ENCODE data around the gene MCIDAS. TPM values are rescaled to one million over a fixed set of nuclear protein-coding genes. Genes with fewer than 3 reads are reported as not detected.

MCIDAS gene
- total RNA-seq, 1 donor from 2014 or later = under 0.01 TPM

DNA sequence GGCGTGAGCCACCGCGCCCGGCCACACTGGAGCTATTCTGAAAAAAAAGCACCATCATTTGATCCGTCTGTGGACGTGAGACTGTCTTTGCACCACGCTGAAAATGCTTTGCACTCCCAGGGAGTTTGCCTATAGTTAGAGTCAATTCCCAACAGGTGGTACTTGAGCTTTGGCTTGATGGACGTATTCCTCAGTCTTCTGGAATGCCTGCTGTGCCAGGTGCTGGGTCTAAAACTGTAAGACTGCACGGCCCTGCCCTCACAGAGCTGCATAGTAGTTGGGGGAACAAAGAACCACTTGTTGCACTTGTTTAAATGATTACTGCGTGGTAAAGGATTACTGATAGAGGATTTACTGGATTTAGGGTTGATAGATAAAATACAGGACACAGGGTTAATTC is 9.7 kb upstream of the MCIDAS start:
- Histone ChIP-seq H3K27me3 (ENCODE audit: control insufficient read depth, insufficient read depth, low read length) (no peaks in the 10 kb centered on the region), H3K4me3 (ENCODE audit: low read depth, low read length) (no peak overlapping the region), H3K36me3 (ENCODE audit: control insufficient read depth, insufficient read depth, low read length) (no peaks in the 10 kb centered on the region)
- TF ChIP-seq, protein P1, sequence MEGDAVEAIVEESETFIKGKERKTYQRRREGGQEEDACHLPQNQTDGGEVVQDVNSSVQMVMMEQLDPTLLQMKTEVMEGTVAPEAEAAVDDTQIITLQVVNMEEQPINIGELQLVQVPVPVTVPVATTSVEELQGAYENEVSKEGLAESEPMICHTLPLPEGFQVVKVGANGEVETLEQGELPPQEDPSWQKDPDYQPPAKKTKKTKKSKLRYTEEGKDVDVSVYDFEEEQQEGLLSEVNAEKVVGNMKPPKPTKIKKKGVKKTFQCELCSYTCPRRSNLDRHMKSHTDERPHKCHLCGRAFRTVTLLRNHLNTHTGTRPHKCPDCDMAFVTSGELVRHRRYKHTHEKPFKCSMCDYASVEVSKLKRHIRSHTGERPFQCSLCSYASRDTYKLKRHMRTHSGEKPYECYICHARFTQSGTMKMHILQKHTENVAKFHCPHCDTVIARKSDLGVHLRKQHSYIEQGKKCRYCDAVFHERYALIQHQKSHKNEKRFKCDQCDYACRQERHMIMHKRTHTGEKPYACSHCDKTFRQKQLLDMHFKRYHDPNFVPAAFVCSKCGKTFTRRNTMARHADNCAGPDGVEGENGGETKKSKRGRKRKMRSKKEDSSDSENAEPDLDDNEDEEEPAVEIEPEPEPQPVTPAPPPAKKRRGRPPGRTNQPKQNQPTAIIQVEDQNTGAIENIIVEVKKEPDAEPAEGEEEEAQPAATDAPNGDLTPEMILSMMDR (IDR thresholded peaks at IDR 0.05; ENCODE audit: insufficient read depth, low read length, severe bottlenecking) = no peak
- no peak for FAIRE-seq
- DNase-seq (ENCODE audit: low read depth) = no peak

DNA sequence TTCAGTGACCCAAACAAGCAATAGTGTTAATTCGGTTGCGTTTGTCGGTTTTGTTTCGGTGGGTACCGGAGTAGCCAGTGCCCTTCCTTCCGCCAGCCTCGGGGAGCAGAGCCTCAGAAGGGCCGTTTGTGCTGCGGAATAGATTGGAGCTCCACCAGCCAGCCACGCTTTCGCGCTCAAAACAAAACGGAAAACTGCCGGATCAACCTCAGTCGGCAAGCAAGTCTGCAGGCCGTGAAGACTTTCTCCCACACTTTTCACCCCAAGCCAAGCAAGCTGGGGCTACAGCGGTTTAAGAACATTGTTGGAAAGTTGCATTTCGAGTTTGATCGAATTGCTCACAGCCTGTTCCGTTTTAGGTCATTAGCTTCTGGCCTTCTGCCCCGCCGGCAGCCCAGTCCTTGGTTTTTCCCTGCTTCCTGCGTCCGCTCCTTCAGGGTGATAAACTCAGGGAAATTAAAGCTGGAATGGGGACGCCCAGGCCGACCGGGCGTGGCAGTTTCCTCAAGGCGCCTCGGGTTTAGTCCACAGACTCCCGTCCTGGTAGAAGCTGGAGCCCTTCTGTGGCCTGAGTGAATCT is 7.1 kb upstream of the MCIDAS start:
- FAIRE-seq = no peak
- DNase-seq (ENCODE audit: low read depth) = peak; percentile 44
- no peaks in the 10 kb centered on the region for H3K27me3 ChIP-seq (ENCODE audit: control insufficient read depth, insufficient read depth, low read length)

DNA sequence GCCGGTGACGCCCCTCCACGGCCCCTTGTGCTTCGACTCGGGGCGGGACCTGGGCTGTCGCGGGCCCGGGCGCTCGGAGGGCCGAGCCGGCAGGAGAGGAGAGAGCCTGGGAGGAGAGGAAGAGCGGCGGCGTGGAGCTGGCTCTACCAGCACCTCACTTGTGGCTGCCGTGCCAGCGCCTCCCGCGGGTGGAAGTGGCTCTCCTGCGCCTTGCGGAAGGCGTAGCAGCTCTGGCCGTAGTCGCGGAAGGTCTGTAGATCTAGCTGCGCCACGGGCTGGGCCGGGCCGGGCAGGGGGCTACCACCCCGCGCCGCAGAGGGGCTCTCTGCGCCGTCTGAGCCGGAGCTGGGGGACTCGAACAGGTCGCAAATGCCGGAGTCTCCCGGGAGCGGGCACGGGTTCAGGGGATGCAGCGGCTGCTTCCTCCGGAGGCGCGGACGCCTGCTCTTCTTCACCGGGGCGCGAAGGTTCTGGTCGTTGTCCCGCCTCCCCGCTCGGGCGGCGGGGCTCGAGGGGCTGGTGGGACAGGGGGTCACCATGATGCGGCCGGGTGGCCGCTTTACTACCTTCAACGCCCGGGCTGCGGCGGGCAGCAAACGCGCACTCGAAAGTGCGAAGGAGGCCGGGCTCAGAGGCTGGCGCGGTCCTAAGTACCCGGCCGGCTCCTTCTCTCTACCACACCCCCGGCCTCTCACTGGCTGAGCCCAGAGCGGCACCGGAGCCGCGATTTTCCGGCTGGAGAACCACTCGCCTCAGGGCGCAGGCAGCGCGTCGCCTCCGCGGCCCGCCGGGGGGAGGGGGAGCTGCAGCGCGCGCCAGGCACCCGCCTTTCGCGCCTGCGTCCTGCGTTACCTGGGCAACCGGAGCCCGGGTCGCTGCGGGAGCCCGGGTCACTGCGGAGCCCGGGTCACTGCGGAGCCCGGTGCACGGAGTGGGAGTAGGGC is 6.1 kb upstream of the MCIDAS start, which contains the start of gene CCNO:
Gene CCNO (minus strand): TSS at position 624 of the 944 bp plus-strand sequence. CDS start 85 bp downstream, at position 539.
- Histone ChIP-seq H3K36me3 (ENCODE audit: control insufficient read depth, insufficient read depth, low read length) (no peaks in the 10 kb centered on the region), H3K4me3 (ENCODE audit: low read depth, low read length) (peak within 1 kb of the TSS; percentile 75), H3K27me3 (ENCODE audit: control insufficient read depth, insufficient read depth, low read length) (no peaks in the 10 kb centered on the region)
- TF ChIP-seq, protein P1 (IDR thresholded peaks at IDR 0.05; ENCODE audit: insufficient read depth, low read length, severe bottlenecking) = peak; percentile 37
- FAIRE-seq = no peak
- DNase-seq (ENCODE audit: low read depth) = peak; percentile 72

More for the DNA sequence above, 7.1 kb upstream of the MCIDAS start:
- Histone ChIP-seq H3K36me3 (ENCODE audit: control insufficient read depth, insufficient read depth, low read length) (no peaks in the 10 kb centered on the region), H3K4me3 (ENCODE audit: low read depth, low read length) (peak overlapping the region; percentile 75)
- TF ChIP-seq, protein P1 (IDR thresholded peaks at IDR 0.05; ENCODE audit: insufficient read depth, low read length, severe bottlenecking) = no peak

DNA sequence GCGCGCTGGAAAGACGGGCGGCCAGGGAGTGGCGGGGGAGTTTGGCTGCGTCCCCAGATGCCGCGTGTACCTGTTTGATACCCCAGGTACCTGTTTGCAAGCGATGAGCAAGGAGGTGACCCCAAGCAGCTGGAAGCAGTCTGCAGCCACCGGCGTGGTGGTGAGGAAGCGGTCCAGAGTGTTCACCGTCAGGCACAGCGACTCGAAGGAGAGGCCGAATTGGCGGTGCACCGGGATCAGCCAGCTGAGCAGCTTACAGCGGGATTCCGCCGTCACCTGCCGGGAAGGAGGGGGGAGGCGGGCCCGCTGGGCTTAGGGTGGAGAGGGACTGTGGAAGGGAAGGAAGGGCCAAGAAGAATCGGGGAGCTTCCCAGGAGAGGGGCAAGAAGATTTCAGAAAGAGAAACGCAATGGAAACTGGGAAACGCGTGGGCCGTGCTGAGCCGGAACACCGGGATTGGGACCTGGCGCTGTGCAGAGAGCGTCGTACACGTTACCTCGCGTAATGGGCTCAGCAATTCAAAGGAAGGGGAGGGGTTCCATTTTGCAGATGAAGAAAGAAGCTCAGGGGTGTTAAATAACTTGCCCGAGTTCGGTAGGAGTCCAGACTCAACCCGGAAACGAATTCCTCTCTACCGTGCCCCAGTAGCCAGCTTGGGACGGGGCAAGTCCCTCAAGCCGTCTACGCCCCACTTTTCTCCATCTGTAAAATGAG is 5.3 kb upstream of the MCIDAS start:
- DNase-seq (ENCODE audit: low read depth) (peak; percentile 62), FAIRE-seq (no peak)
- TF ChIP-seq, protein P1 (IDR thresholded peaks at IDR 0.05; ENCODE audit: insufficient read depth, low read length, severe bottlenecking) = no peak
- Histone ChIP-seq H3K27me3 (ENCODE audit: control insufficient read depth, insufficient read depth, low read length) (no peaks in the 10 kb centered on the region), H3K36me3 (ENCODE audit: control insufficient read depth, insufficient read depth, low read length) (no peaks in the 10 kb centered on the region), H3K4me3 (ENCODE audit: low read depth, low read length) (peak overlapping the region; percentile 75)

DNA sequence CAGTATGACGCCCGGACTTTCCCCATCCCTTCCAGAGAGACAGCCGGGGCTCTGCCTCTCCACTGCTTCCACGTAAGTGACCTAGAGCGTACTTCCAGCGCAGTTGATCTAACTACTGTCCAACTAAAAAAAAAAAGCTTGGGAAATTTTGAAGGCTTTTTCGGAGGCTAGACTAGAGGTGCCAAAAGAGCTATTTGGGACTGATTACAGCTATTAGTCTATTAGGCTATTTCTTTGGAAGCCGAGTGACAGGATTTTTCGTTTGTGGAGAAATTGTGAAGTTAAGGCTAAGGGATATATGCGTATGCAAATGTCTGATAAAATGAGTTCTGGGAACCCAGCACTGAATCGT is 4.8 kb upstream of the MCIDAS start:
- Histone ChIP-seq H3K27me3 (ENCODE audit: control insufficient read depth, insufficient read depth, low read length) (no peaks in the 10 kb centered on the region), H3K4me3 (ENCODE audit: low read depth, low read length) (peak overlapping the region; percentile 75), H3K36me3 (ENCODE audit: control insufficient read depth, insufficient read depth, low read length) (no peaks in the 10 kb centered on the region)
- DNase-seq (ENCODE audit: low read depth) (no peak), FAIRE-seq (no peak)
- TF ChIP-seq, protein P1 (IDR thresholded peaks at IDR 0.05; ENCODE audit: insufficient read depth, low read length, severe bottlenecking) = no peak

Data from bronchial epithelial cell (primary cell).